WTC11 (cell line): ENCODE measurements around the gene KLC1. TPM values are rescaled to one million over a fixed set of nuclear protein-coding genes. Genes with fewer than 3 reads are reported as not detected.

ENCODE experiments used
- ATAC-seq: fragments of 200-7000 bp; cut with Tn5 transposase; 2 replicates; pipeline ENCODE4 v1.10.0; 2021; ENCODE audit warnings: mild to moderate bottlenecking, moderate library complexity
- CTCF ChIA-PET: fragments of 300-600 bp; sonication (Branson Sonifier 250); formaldehyde crosslinking; loops from one replicate; lab custom pipeline; 2021; ENCODE audit warnings: antibody characterized with exemption; lab: Charles Lee
- POLR2A ChIA-PET: fragments of 350-600 bp; sonication (Branson Sonifier 250); formaldehyde crosslinking; loops from one replicate; lab custom pipeline; 2021; ENCODE audit warnings: antibody characterized with exemption; lab: Charles Lee
- DNase-seq: peaks from one replicate; pipeline ENCODE4 v3.0.0; 2021; ENCODE audit warnings: low spot score
- H3K27ac Mint-ChIP-seq: 2 replicates; pipeline ENCODE4 v1.8.0; 2021; ENCODE audit warnings: mixed read lengths
- H3K27me3 Mint-ChIP-seq: 2 replicates; pipeline ENCODE4 v1.8.0; 2021; ENCODE audit warnings: low read depth, mild to moderate bottlenecking, moderate library complexity, mixed read lengths
- H3K36me3 Mint-ChIP-seq: 2 replicates; pipeline ENCODE4 v1.8.0; 2021; ENCODE audit warnings: mixed read lengths
- H3K4me1 Mint-ChIP-seq: 2 replicates; pipeline ENCODE4 v1.8.0; 2022; ENCODE audit warnings: mixed read lengths
- H3K4me3 Mint-ChIP-seq: 2 replicates; pipeline ENCODE4 v1.8.0; 2021; ENCODE audit warnings: mild to moderate bottlenecking, moderate library complexity, mixed read lengths
- H3K9me3 Mint-ChIP-seq: 2 replicates; pipeline ENCODE4 v1.8.0; 2021; ENCODE audit warnings: mixed read lengths
- CDX4 ChIP-seq: fragments of 250-450 bp; sonication (Bioruptor Pico); IDR thresholded peaks from 2 replicates; pipeline ENCODE4 v1.9.0; 2021; ENCODE audit warnings: moderate library complexity, mild to moderate bottlenecking, inconsistent platforms, borderline replicate concordance
- GRHL2 ChIP-seq: fragments of 250-450 bp; sonication (Bioruptor Pico); IDR thresholded peaks from 2 replicates; pipeline ENCODE4 v1.8.0; 2022; ENCODE audit warnings: mild to moderate bottlenecking, moderate library complexity; ENCODE audit not compliant: insufficient replicate concordance, severe bottlenecking
- JUN ChIP-seq: sonication (generic); formaldehyde crosslinking; IDR thresholded peaks from 2 replicates; pipeline ENCODE4 v1.8.0; 2023; ENCODE audit warnings: mild to moderate bottlenecking, missing genetic modification reagents
- NR1H2 ChIP-seq: sonication (generic); formaldehyde crosslinking; IDR thresholded peaks from 2 replicates; pipeline ENCODE4 v1.9.0; 2021; ENCODE audit warnings: mild to moderate bottlenecking, moderate library complexity, missing genetic modification reagents
- RORB ChIP-seq: fragments of 250-450 bp; sonication (Bioruptor Pico); IDR thresholded peaks from 2 replicates; pipeline ENCODE4 v1.9.0; 2021; ENCODE audit warnings: mild to moderate bottlenecking
- TEAD4 ChIP-seq: sonication (generic); formaldehyde crosslinking; IDR thresholded peaks from 2 replicates; pipeline ENCODE4 v1.8.0; 2022; ENCODE audit warnings: mild to moderate bottlenecking, missing genetic modification reagents
- ZNF532 ChIP-seq: fragments of 250-450 bp; sonication (Bioruptor Pico); IDR thresholded peaks from 2 replicates; pipeline ENCODE4 v1.9.0; 2021; ENCODE audit warnings: mild to moderate bottlenecking, borderline replicate concordance
- ZSCAN18 ChIP-seq: fragments of 250-450 bp; sonication (Bioruptor Pico); IDR thresholded peaks from 2 replicates; pipeline ENCODE4 v2.1.2; 2022; ENCODE audit warnings: mild to moderate bottlenecking, moderate library complexity
- total RNA-seq: library from RNA; stranded (reverse); gene quantifications from 3 replicates; pipeline ENCODE4 v1.2.3, GENCODE V29; 2021
- TF ChIP-seq, protein P1 (sequence below): fragments of 200-600 bp; IDR thresholded peaks from 2 replicates; pipeline ENCODE4 v1.8.0; 2022; ENCODE audit warnings: antibody characterized with exemption
- TF ChIP-seq, protein P2 (sequence below): sonication (generic); formaldehyde crosslinking; IDR thresholded peaks from 2 replicates; pipeline ENCODE4 v1.8.1; 2022; ENCODE audit warnings: mild to moderate bottlenecking, moderate library complexity, missing genetic modification reagents
- TF ChIP-seq, protein P3 (sequence below): sonication (generic); formaldehyde crosslinking; IDR thresholded peaks from 2 replicates; pipeline ENCODE4 v1.8.0; 2022; ENCODE audit warnings: mild to moderate bottlenecking, missing genetic modification reagents
- TF ChIP-seq, protein P4 (sequence below): sonication (generic); formaldehyde crosslinking; IDR thresholded peaks from 2 replicates; pipeline ENCODE4 v1.8.1; 2022; ENCODE audit warnings: missing genetic modification reagents, borderline replicate concordance

Gene KLC1
- total RNA-seq, 1 experiment from 2014 or later = 171 TPM

DNA sequence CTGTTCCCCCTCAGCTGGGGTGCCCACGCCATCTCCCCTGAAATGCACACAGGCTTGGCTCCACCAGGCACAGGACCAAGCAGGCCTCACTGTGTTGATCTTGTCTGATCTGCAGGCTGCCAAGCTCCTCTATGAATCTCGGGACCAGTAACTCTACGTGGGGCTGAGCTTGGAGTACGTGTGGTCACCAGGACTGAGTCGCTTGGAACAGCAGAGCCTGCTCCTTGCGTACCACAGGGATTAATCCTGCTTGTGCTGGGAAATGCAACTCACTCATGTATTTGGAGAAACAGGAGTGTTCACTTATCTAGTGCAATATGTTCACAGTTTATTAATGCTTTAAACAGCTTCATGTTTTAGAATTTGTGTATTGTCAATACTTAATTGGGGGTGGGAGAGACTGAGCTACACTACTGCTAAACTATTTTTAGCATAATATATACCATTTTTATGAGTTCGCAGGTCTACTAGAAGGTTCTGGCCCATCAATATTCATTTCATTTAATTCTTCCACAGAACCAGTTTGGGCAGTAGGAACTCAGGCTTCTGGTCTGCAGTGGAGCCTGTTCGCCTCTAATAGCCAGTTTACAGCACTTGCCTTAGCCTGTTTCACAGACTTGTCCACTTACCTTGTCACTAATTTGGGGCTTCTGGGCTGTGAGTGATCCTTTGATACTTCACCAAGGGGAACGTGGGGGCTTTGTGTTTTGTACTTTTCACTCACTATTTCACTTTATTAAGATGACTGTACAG lies 104.0 kb downstream of the KLC1 start:
- Mint-ChIP-seq H3K9me3 (no peaks in the 10 kb centered on the region), H3K4me1 (no peaks in the 10 kb centered on the region), H3K36me3 (peaks cover 20% of the 10 kb centered on the region), H3K27ac (peak overlapping the region; percentile 14; the same call in 1 of the 2 replicates), H3K4me3 (no peak overlapping the region), H3K27me3 (no peaks in the 10 kb centered on the region)
- no peak for DNase-seq
- no peak for ATAC-seq
- TF ChIP-seq CDX4 (CRISPR knock-in tag) (no peak), RORB (CRISPR knock-in tag) (no peak), GRHL2 (CRISPR knock-in tag) (no peak), TEAD4 (no peak), JUN (CRISPR knock-in tag) (no peak), ZSCAN18 (CRISPR knock-in tag) (no peak), ZNF532 (CRISPR knock-in tag) (no peak), NR1H2 (CRISPR knock-in tag) (no peak)
- TF ChIP-seq, protein P1, sequence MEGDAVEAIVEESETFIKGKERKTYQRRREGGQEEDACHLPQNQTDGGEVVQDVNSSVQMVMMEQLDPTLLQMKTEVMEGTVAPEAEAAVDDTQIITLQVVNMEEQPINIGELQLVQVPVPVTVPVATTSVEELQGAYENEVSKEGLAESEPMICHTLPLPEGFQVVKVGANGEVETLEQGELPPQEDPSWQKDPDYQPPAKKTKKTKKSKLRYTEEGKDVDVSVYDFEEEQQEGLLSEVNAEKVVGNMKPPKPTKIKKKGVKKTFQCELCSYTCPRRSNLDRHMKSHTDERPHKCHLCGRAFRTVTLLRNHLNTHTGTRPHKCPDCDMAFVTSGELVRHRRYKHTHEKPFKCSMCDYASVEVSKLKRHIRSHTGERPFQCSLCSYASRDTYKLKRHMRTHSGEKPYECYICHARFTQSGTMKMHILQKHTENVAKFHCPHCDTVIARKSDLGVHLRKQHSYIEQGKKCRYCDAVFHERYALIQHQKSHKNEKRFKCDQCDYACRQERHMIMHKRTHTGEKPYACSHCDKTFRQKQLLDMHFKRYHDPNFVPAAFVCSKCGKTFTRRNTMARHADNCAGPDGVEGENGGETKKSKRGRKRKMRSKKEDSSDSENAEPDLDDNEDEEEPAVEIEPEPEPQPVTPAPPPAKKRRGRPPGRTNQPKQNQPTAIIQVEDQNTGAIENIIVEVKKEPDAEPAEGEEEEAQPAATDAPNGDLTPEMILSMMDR = no peak
- TF ChIP-seq, protein P2, sequence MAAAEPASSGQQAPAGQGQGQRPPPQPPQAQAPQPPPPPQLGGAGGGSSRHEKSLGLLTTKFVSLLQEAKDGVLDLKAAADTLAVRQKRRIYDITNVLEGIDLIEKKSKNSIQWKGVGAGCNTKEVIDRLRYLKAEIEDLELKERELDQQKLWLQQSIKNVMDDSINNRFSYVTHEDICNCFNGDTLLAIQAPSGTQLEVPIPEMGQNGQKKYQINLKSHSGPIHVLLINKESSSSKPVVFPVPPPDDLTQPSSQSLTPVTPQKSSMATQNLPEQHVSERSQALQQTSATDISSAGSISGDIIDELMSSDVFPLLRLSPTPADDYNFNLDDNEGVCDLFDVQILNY (CRISPR knock-in tag) = no peak
- TF ChIP-seq, protein P3, sequence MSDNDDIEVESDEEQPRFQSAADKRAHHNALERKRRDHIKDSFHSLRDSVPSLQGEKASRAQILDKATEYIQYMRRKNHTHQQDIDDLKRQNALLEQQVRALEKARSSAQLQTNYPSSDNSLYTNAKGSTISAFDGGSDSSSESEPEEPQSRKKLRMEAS (CRISPR knock-in tag) = no peak
- TF ChIP-seq, protein P4, sequence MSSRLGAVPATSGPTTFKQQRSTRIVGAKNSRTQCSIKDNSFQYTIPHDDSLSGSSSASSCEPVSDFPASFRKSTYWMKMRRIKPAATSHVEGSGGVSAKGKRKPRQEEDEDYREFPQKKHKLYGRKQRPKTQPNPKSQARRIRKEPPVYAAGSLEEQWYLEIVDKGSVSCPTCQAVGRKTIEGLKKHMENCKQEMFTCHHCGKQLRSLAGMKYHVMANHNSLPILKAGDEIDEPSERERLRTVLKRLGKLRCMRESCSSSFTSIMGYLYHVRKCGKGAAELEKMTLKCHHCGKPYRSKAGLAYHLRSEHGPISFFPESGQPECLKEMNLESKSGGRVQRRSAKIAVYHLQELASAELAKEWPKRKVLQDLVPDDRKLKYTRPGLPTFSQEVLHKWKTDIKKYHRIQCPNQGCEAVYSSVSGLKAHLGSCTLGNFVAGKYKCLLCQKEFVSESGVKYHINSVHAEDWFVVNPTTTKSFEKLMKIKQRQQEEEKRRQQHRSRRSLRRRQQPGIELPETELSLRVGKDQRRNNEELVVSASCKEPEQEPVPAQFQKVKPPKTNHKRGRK (CRISPR knock-in tag) = no peak
- ChIA-PET CTCF (interaction anchor here (1.1 to 1.2 kb wide), 2 partner anchors 18 to 168 kb away, joined by 3 read pairs; partner anchors contain the start of genes XRCC3 and ZFYVE21), POLR2A (no interaction called here)
